Fibroblast of skin of right quadriceps (primary cell): ENCODE measurements around the gene VKORC1.
A peak's percentile ranks its signal among the peaks of the same experiment; 100 is the strongest.

Source experiments
- DNase-seq: peaks from one replicate; pipeline ENCODE4 v3.0.0-alpha.2; 2013

The VKORC1 gene

GRCh38 chr16:31129568-31130335, 35.2 kb upstream of the VKORC1 start:
- no peak for DNase-seq

DNA sequence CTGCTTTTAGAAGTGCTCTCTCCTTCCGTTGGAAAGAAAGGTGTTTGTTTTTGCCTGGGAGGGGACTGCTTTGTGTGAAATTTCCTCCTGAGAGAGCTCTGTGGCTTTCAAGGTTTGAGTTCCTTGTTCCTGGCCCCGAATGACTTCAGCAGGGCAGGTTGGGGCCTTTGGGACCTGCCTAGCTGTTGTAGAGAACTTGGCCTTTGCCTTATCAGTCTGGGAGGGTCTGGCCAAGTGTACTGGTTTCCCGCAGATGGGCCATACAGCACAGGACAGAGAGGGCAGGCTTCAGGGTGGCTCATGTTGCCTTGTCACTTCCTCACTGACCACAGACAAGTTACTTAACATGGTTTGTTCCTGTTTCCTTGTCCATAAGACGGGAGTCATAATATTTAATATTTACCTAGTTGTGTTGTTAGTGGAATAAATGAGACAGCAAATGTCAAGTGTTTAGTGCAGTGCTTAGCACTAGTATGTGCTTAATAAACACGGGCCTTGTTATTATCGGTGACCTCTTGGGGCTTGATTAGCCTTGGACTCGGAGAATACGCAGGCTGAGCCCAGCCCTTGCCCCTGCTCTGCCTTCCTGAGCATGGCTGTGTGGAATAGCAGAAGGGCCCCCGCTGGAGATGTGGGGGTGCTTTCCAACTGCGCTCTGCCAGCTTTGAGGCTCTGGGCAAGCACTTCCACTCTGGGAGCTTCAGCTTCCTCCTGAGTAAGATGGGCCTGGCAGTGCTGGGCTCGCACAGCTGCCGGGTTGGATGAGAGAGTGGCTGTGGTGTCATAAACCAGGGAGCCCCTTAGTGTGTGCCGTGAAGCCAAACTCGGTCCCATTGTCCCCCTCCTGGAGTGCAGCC, 34.3 kb upstream of the VKORC1 start:
- no peak for DNase-seq

DNA sequence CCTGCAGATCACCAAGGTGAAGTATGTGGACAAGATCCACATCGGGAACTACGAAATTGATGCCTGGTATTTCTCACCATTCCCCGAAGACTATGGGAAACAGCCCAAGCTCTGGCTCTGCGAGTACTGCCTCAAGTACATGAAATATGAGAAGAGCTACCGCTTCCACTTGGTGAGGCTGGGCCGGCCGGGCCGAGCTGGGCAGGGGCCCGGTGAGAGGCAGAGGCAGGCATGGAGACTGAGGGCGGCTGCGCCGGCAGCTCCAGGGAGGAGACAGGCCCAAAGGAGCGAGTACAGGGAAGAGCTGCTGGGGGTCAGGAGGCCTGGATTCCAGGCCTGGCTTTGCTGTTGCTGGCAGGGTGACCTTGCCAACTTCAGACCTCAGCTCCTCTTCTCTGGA, 32.6 kb upstream of the VKORC1 start:
- DNase-seq = no peak

DNA sequence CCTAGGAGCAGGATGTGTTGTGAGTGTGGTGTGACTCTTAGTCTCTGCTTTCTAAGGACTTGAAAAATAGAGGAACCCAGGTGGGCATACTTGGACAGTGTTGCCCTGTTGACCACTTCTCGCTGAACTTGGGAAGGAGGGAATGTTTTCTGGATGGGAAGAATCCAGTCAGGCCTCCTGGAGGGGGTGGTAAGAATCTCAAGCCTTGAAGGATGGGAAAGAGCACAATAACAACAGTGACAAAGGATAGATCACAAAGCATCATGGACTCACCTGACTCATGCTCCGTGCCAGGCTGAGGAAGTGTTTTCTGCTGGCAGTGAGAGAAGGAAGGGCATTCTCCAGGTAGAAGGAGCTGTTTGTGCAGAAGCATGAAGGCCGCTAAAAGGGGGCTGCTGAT, 31.2 kb upstream of the VKORC1 start:
- no peak for DNase-seq

- DNase-seq = no peak
Measured at GRCh38 chr16:31120129-31120528, 25.5 kb upstream of the VKORC1 start.

DNA sequence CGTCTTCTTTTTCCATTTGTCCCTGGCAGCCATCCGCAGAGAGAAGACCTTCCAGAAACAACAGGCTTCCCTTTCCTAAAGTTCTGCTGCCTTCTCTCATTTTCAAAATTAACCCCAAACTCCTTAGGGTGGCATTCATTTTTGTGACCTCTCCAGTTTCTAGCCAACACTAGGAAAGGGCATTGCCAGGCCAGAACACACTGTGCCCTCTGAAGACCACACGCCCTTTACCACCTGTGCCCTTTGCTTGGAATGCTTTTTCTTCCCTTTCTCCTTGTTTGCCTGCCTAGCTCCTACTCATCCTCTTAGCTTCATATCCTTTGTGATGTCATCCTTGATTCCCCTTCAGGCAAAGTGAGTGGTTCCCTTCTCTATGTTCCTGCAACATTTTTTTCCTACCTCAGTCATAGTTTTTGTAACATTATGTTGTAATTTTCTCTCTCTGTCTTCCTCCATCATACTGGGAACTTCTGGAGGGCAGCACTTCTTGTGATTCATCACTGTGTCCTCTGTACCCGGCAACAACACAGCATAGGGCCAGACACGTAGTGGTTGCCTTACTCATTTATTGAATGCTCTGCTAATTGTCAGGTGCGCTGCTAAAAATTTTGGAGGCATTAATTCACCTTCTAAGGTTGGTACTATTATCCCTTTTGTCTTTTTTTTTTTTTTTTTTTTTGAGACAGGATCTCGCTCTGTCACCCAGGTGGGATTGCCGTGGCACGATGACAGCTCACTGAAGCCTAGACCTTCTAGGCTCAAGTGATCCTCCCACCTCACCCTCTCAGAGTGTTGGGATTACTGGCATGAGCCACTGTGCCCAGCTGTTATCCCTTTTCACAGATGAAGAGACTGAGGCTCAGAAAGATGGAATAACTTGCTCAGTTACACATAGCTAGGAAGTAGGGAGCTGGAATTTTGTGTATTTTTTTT, 23.9 kb upstream of the VKORC1 start:
- peak; percentile 40 for DNase-seq

DNA sequence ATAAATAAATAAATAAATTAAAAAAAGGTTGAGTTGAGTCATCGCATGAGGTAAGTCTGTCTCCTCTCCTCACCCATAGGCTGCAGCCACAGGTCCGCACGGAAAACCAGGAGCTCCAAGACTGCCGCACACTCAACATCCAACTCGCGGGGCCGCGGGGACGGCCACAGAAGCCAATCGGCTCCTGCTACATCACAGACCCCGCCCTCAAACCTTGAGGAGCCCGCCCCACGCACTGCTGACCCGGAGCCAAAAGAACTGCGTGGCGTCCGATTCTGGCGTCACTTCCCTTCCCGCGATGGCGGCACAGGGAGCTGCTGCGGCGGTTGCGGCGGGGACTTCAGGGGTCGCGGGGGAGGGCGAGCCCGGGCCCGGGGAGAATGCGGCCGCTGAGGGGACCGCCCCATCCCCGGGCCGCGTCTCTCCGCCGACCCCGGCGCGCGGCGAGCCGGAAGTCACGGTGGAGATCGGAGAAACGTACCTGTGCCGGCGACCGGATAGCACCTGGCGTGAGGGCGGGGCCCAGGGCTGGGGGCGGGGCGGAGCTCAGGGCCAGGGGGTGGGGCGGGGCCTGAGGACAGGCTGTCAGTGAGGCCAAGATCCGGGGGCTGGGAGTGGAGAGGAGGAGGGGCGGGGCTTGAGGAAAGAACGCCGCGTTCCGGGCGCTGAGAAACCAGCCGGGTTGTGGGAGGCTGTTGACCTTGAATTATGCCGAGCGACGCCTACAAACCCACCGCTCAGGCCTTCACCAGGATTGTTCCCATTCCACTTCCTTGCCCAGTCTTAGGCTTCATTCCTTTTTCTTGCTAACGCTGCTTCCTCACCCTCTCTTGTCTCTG, 23.0 kb upstream of the VKORC1 start, which contains the start of gene KAT8:
Gene KAT8, plus strand, starts transcription at position 281 of the 839 bp plus-strand sequence. Its CDS starts 18 bp downstream, at position 299.
- DNase-seq = peak; percentile 98

DNA sequence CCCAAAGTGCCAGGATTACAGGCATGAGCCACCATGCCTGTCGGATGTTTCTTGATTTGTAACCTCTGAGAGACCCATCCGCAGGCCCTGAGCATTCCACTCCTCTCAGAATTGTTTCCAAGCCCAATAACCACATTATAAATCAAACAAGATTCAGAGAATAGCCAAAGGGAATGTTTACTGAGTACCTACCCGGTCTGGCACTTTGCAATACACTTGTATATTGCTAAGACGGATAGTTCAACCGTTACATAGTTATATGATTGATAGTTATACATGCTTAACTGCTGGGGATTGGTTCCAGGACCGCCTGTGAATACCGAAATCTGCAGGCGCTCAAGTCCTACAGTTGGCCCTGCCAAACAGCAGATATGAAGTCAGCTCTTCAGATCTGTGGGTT, 19.9 kb upstream of the VKORC1 start:
- DNase-seq = no peak

- DNase-seq = no peak
Measured at GRCh38 chr16:31113121-31114120, 18.8 kb upstream of the VKORC1 start.

- no peak for DNase-seq
Measured at GRCh38 chr16:31112711-31113110, 18.1 kb upstream of the VKORC1 start.

DNA sequence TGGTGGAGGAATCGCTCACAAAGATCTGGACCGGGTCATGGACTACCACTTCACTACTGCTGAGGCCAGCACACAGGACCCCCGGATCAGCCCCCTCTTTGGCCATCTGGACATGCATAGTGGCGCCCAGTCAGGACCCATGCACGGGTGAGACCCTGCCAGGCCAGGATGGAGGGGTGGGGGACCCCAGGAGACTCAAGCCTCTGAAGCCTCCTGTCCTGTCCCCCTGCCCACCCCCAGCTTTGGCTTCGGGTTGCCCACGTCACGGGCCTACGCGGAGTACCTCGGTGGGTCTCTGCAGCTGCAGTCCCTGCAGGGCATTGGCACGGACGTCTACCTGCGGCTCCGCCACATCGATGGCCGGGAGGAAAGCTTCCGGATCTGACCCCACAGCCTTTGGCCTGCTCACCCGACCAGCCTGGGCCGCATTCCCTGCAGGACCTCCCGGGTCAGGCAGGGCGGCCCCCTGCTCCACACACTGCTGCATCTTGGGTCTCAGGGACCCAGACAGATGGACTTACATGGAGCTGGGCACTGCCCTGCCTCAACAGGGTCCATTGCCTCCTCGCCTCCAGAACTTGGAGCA, 17.4 kb upstream of the VKORC1 start:
- DNase-seq = no peak

DNA sequence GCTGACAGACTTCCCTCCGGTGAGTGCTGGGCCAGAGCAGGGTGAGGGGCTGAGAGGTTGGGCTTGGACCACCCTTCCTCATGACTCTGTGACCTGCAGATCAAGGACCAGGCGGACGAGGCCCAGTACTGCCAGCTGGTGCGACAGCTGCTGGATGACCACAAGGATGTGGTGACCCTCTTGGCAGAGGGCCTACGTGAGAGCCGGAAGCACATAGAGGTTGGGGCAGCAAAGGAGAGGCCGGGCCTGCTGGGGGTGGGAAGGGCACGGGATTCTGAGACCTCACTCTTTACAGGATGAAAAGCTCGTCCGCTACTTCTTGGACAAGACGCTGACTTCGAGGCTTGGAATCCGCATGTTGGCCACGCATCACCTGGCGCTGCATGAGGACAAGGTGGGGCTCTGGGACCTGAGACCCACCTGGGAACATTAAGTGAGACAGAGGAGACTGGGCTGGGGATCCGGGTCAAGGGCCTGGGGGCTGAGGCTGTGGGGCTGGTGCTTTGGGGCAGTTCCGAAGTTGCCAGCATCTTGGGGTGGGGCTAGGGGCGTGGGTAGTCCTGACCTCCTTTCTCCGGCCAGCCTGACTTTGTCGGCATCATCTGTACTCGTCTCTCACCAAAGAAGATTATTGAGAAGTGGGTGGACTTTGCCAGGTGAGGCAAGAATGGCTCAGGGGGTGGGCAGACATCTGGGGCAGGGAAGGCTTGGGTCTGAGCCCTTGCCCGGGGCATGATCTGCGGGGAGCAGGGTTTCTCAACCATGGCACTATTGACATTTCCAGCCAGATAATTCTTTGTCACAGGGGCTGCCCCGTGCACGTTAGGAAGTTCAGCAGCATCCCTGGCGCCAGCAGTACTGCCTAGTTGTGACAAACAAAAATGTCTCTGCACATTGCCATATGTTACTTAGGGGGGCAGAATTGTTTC, 15.8 kb upstream of the VKORC1 start:
- DNase-seq = no peak

GRCh38 chr16:31109622-31110021, 15.0 kb upstream of the VKORC1 start:
- DNase-seq = no peak

GRCh38 chr16:31108794-31109558, 14.4 kb upstream of the VKORC1 start:
- no peak for DNase-seq

- peak; percentile 72 for DNase-seq
Measured at GRCh38 chr16:31108035-31108793, 13.6 kb upstream of the VKORC1 start, which contains the start of gene BCKDK. Gene BCKDK, plus strand, starts transcription at chr16:31108386. Its CDS starts 838 bp downstream, at chr16:31109224.

DNA sequence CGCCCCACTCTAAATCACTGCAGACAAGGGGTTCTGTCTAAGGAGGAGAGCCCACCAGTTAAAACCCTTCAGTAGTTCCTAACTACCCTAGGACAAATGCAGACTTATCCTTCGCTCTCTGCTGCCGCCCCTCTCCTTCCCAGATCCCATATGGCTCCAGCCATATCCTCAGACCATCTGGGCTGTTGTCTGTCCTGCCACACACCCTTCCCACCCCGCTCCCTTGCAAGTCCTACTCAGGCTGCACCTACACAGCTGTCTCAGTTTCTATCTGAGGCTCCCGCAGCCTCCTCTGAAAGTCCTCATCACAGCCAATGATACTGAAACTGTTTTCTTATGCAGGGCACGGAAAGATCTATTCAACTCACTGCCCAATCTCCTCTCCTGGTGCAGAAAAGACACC, 12.9 kb upstream of the VKORC1 start:
- DNase-seq = no peak
